ENCODE results near the gene NUAK2.

NUAK2 gene

GRCh38 chr1:205332015-205332791, 10.7 kb upstream of the NUAK2 start:
- H3K36me3 ChIP-seq (ENCODE audit: control insufficient read depth, insufficient read depth, low read length) = no peaks in the 10 kb centered on the region
- no peaks in the 10 kb centered on the region for H3K9me3 ChIP-seq (ENCODE audit: control insufficient read depth, insufficient read depth, low read length)
- H3K4me1 ChIP-seq (ENCODE audit: control insufficient read depth, insufficient read depth, low read length) = peaks cover 11% of the 10 kb centered on the region
- H3K9ac ChIP-seq (ENCODE audit: low read depth, low read length) = no peak overlapping the region
- H3K27ac ChIP-seq (ENCODE audit: low read depth, low read length) = no peak overlapping the region
- no peaks in the 10 kb centered on the region for H3K27me3 ChIP-seq (ENCODE audit: control insufficient read depth, insufficient read depth, low read length)
- H3K4me3 ChIP-seq (ENCODE audit: low read depth, low read length) = no peak overlapping the region

GRCh38 chr1:205330150-205330549, 8.6 kb upstream of the NUAK2 start:
- Histone ChIP-seq H3K4me1 (ENCODE audit: control insufficient read depth, insufficient read depth, low read length) (peaks cover 8% of the 10 kb centered on the region), H3K9ac (ENCODE audit: low read depth, low read length) (no peak overlapping the region), H3K27me3 (ENCODE audit: control insufficient read depth, insufficient read depth, low read length) (no peaks in the 10 kb centered on the region), H3K36me3 (ENCODE audit: control insufficient read depth, insufficient read depth, low read length) (no peaks in the 10 kb centered on the region), H3K27ac (ENCODE audit: low read depth, low read length) (no peak overlapping the region), H3K9me3 (ENCODE audit: control insufficient read depth, insufficient read depth, low read length) (no peaks in the 10 kb centered on the region), H3K4me3 (ENCODE audit: low read depth, low read length) (no peak overlapping the region)

DNA sequence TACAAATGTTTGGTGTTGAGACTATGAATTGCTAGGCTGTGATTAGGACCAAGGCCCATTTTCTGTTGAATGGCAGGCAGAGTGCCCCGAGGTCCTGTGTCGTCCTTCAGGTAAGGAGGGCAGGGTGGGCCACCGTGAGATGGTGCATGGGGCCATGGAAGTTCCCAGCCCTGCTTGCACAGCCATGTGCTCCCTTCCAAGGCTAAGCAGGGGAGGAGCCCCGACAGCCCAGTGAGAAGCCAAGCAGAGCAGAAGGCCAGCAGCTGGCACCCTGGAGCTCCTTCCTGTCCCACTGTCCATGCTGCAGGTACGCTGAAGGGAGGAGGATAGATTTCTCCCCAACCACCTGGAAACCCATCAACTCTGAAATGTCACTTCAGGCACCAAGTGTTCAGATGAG, 8.2 kb upstream of the NUAK2 start:
- no peak overlapping the region for H3K27ac ChIP-seq (ENCODE audit: low read depth, low read length)
- H3K4me3 ChIP-seq (ENCODE audit: low read depth, low read length) = no peak overlapping the region
- no peaks in the 10 kb centered on the region for H3K9me3 ChIP-seq (ENCODE audit: control insufficient read depth, insufficient read depth, low read length)
- no peaks in the 10 kb centered on the region for H3K36me3 ChIP-seq (ENCODE audit: control insufficient read depth, insufficient read depth, low read length)
- H3K27me3 ChIP-seq (ENCODE audit: control insufficient read depth, insufficient read depth, low read length) = no peaks in the 10 kb centered on the region
- peaks cover 12% of the 10 kb centered on the region for H3K4me1 ChIP-seq (ENCODE audit: control insufficient read depth, insufficient read depth, low read length)
- H3K9ac ChIP-seq (ENCODE audit: low read depth, low read length) = no peak overlapping the region

GRCh38 chr1:205328476-205328875, 6.9 kb upstream of the NUAK2 start:
- H3K36me3 ChIP-seq (ENCODE audit: control insufficient read depth, insufficient read depth, low read length) = no peaks in the 10 kb centered on the region
- H3K27ac ChIP-seq (ENCODE audit: low read depth, low read length) = no peak overlapping the region
- H3K4me1 ChIP-seq (ENCODE audit: control insufficient read depth, insufficient read depth, low read length) = peaks cover 15% of the 10 kb centered on the region
- H3K4me3 ChIP-seq (ENCODE audit: low read depth, low read length) = no peak overlapping the region
- H3K9ac ChIP-seq (ENCODE audit: low read depth, low read length) = no peak overlapping the region
- H3K9me3 ChIP-seq (ENCODE audit: control insufficient read depth, insufficient read depth, low read length) = no peaks in the 10 kb centered on the region
- no peaks in the 10 kb centered on the region for H3K27me3 ChIP-seq (ENCODE audit: control insufficient read depth, insufficient read depth, low read length)

GRCh38 chr1:205326812-205327466, 5.4 kb upstream of the NUAK2 start:
- no peak overlapping the region for H3K4me3 ChIP-seq (ENCODE audit: low read depth, low read length)
- H3K27ac ChIP-seq (ENCODE audit: low read depth, low read length) = no peak overlapping the region
- H3K9ac ChIP-seq (ENCODE audit: low read depth, low read length) = no peak overlapping the region
- H3K36me3 ChIP-seq (ENCODE audit: control insufficient read depth, insufficient read depth, low read length) = no peaks in the 10 kb centered on the region
- no peaks in the 10 kb centered on the region for H3K9me3 ChIP-seq (ENCODE audit: control insufficient read depth, insufficient read depth, low read length)
- peaks cover 3% of the 10 kb centered on the region; the same call in 1 of the 2 replicates for H3K27me3 ChIP-seq (ENCODE audit: control insufficient read depth, insufficient read depth, low read length)
- peaks cover 15% of the 10 kb centered on the region for H3K4me1 ChIP-seq (ENCODE audit: control insufficient read depth, insufficient read depth, low read length)

DNA sequence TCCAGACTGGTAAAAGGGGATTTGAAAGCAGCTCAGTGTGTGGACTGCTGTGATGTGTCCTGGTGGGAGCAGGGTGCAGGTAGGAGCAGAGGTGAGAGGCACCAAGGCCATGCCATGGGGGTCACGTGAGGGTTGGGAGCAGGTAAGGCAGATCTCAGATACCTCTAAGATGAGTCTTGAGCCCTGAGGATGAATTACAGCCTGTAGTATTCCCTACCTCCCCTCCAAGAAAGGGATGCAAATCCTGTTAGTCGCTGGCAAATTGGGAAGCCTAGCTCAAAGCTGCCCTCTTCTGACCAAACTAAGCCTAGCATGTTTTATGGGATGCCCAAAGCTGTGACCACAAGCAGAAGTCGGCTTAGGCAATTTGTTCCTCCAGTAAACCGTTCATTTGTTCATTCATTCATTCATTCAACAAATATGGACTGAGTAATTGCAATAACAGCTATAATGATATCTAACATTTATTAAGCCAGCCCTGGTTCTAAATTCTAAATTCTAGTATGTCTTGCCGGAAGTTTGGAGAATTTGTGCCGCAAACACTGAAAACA, 3.9 kb upstream of the NUAK2 start:
- no peak overlapping the region for H3K9ac ChIP-seq (ENCODE audit: low read depth, low read length)
- peaks cover 21% of the 10 kb centered on the region for H3K4me1 ChIP-seq (ENCODE audit: control insufficient read depth, insufficient read depth, low read length)
- H3K27ac ChIP-seq (ENCODE audit: low read depth, low read length) = peak overlapping the region; percentile 81
- H3K4me3 ChIP-seq (ENCODE audit: low read depth, low read length) = no peak overlapping the region
- no peaks in the 10 kb centered on the region for H3K36me3 ChIP-seq (ENCODE audit: control insufficient read depth, insufficient read depth, low read length)
- H3K9me3 ChIP-seq (ENCODE audit: control insufficient read depth, insufficient read depth, low read length) = no peaks in the 10 kb centered on the region
- peaks cover 10% of the 10 kb centered on the region for H3K27me3 ChIP-seq (ENCODE audit: control insufficient read depth, insufficient read depth, low read length)

DNA sequence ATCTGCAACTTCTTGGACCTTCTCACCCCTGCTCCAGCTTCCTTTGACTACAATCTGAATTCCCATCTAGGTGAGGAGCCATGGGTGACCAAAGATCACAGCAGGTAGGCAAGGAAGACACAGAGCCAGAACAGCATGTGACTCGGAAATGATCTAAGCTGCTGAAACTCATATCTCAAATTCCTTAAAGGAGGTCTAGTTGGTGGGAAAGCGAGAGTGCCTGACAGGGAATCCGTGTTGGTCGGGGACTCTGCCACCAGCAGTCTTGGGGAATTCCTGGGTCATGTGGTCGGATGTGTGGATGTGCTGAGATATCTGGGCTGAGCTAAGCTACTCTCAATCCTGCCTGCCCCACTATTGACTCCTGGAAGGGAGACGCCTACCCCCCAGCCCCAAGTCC, 3.2 kb upstream of the NUAK2 start:
- Histone ChIP-seq H3K9ac (ENCODE audit: low read depth, low read length) (no peak overlapping the region), H3K4me1 (ENCODE audit: control insufficient read depth, insufficient read depth, low read length) (peaks cover 24% of the 10 kb centered on the region), H3K9me3 (ENCODE audit: control insufficient read depth, insufficient read depth, low read length) (no peaks in the 10 kb centered on the region), H3K27ac (ENCODE audit: low read depth, low read length) (peak overlapping the region; percentile 81), H3K27me3 (ENCODE audit: control insufficient read depth, insufficient read depth, low read length) (peaks cover 11% of the 10 kb centered on the region), H3K36me3 (ENCODE audit: control insufficient read depth, insufficient read depth, low read length) (no peaks in the 10 kb centered on the region), H3K4me3 (ENCODE audit: low read depth, low read length) (no peak overlapping the region)

GRCh38 chr1:205323794-205324193, 2.2 kb upstream of the NUAK2 start:
- H3K4me1 ChIP-seq (ENCODE audit: control insufficient read depth, insufficient read depth, low read length) = peaks cover 34% of the 10 kb centered on the region
- H3K36me3 ChIP-seq (ENCODE audit: control insufficient read depth, insufficient read depth, low read length) = no peaks in the 10 kb centered on the region
- H3K27me3 ChIP-seq (ENCODE audit: control insufficient read depth, insufficient read depth, low read length) = peaks cover 11% of the 10 kb centered on the region
- no peaks in the 10 kb centered on the region for H3K9me3 ChIP-seq (ENCODE audit: control insufficient read depth, insufficient read depth, low read length)
- H3K27ac ChIP-seq (ENCODE audit: low read depth, low read length) = no peak overlapping the region
- no peak overlapping the region for H3K9ac ChIP-seq (ENCODE audit: low read depth, low read length)
- H3K4me3 ChIP-seq (ENCODE audit: low read depth, low read length) = no peak overlapping the region

DNA sequence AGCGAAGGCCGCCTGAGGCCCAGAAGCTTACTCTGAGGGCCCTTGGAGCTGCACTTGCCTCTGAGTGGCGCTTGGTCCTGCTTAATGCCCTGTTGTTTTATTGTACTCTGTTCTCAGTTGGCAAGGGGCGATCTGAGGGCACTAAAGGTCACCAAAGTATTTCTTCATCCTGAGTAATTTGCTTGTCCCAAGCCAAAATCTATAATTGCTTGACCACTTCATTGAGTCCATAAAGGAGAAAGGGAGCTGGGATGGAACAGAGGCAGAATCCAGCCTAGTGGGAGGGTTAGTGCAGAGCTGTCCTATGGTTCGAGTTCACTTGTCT, 376 bp upstream of the NUAK2 start:
- H3K4me1 ChIP-seq (ENCODE audit: control insufficient read depth, insufficient read depth, low read length) = peaks cover 46% of the 10 kb centered on the region
- H3K9me3 ChIP-seq (ENCODE audit: control insufficient read depth, insufficient read depth, low read length) = no peaks in the 10 kb centered on the region
- H3K27ac ChIP-seq (ENCODE audit: low read depth, low read length) = peak overlapping the region; percentile 14
- H3K9ac ChIP-seq (ENCODE audit: low read depth, low read length) = no peak overlapping the region
- no peak overlapping the region for H3K4me3 ChIP-seq (ENCODE audit: low read depth, low read length)
- H3K36me3 ChIP-seq (ENCODE audit: control insufficient read depth, insufficient read depth, low read length) = no peaks in the 10 kb centered on the region
- H3K27me3 ChIP-seq (ENCODE audit: control insufficient read depth, insufficient read depth, low read length) = peaks cover 11% of the 10 kb centered on the region

- Histone ChIP-seq H3K9ac (ENCODE audit: low read depth, low read length) (no peak overlapping the region), H3K9me3 (ENCODE audit: control insufficient read depth, insufficient read depth, low read length) (no peaks in the 10 kb centered on the region), H3K4me3 (ENCODE audit: low read depth, low read length) (peak overlapping the region; percentile 50), H3K4me1 (ENCODE audit: control insufficient read depth, insufficient read depth, low read length) (peaks cover 60% of the 10 kb centered on the region), H3K27me3 (ENCODE audit: control insufficient read depth, insufficient read depth, low read length) (peaks cover 11% of the 10 kb centered on the region), H3K27ac (ENCODE audit: low read depth, low read length) (peak overlapping the region; percentile 31), H3K36me3 (ENCODE audit: control insufficient read depth, insufficient read depth, low read length) (no peaks in the 10 kb centered on the region)
Observed at GRCh38 chr1:205319081-205320018, 2.2 kb downstream of the NUAK2 start.

Data from HUES48 (cell line).